Spleen (tissue), 11 donors: Measurements from ENCODE around the gene PRRT4. TPM values are rescaled to one million over a fixed set of nuclear protein-coding genes. Genes with fewer than 3 reads are reported as not detected.
A peak's percentile ranks its signal among the peaks of the same experiment; 100 is the strongest.

ENCODE experiments used
- DNase-seq: peaks from one replicate; pipeline ENCODE4 v3.0.0-alpha.2; 2020
- H3K27ac ChIP-seq, 8 donors: fragments of 200-600 bp; sonication (generic) in 7 of 8; 1 replicate in 4 of 8; 2 replicates in 4 of 8; pipeline versions ENCODE4 v1.5.0 to v1.8.0; 2016 to 2021; ENCODE audit warnings: inconsistent platforms in 4 of 8, mild to moderate bottlenecking in 4 of 8, moderate library complexity in 1 of 8
- H3K27me3 ChIP-seq, 7 donors: fragments of 200-600 bp; sonication (generic) in 6 of 7; replicated peaks in 1 of 7; 1 replicate in 4 of 7; 2 replicates in 3 of 7; pipeline versions ENCODE4 v1.5.0 to v1.8.0; 2016 to 2021; ENCODE audit warnings: inconsistent platforms in 3 of 7, mild to moderate bottlenecking in 1 of 7
- H3K36me3 ChIP-seq, 6 donors: fragments of 200-600 bp; sonication (generic) in 5 of 6; 1 replicate in 4 of 6; 2 replicates in 2 of 6; pipeline versions ENCODE4 v1.5.0 to v1.8.0; 2016 to 2021; ENCODE audit warnings: inconsistent platforms in 2 of 6
- H3K4me1 ChIP-seq, 6 donors: fragments of 200-600 bp; sonication (generic) in 5 of 6; 1 replicate in 3 of 6; 2 replicates in 3 of 6; pipeline versions ENCODE4 v1.5.0 to v1.8.0; 2016 to 2021; ENCODE audit warnings: inconsistent platforms in 3 of 6
- H3K4me3 ChIP-seq, 8 donors: fragments of 200-600 bp; sonication (generic) in 7 of 8; 1 replicate in 4 of 8; 2 replicates in 4 of 8; pipeline versions ENCODE4 v1.5.0 to v1.8.0; 2016 to 2021; ENCODE audit warnings: inconsistent platforms in 4 of 8, mild to moderate bottlenecking in 4 of 8, moderate library complexity in 2 of 8
- H3K9me3 ChIP-seq, 8 donors: fragments of 200-600 bp; sonication (generic) in 7 of 8; 1 replicate in 4 of 8; 2 replicates in 4 of 8; pipeline versions ENCODE4 v1.5.0 to v1.8.0; 2016 to 2021; ENCODE audit warnings: inconsistent platforms in 4 of 8
- POLR2A ChIP-seq, 3 donors: fragments of 450-650 bp; IDR thresholded peaks; one replicate each; pipeline ENCODE4 v1.5.1; 2017; ENCODE audit warnings: antibody characterized with exemption in 3 of 3, mild to moderate bottlenecking in 1 of 3
- POLR2AphosphoS5 ChIP-seq, 3 donors: sonication (generic); formaldehyde crosslinking; IDR thresholded peaks; one replicate each; pipeline ENCODE4 v1.5.1; 2017; ENCODE audit warnings: antibody characterized with exemption in 3 of 3
- WGBS, 5 donors: extraction: QIAGEN DNeasy Blood & Tissue Kit in 3 of 5; methylation state at CpG; one replicate each; pipeline versions ENCODE4 v1.1.5 to v1.1.7; 2013 to 2018; 5-methylcytosine and 5-hydroxymethylcytosine counted together
- intact Hi-C: fragments of 100-400 bp; cut with DNase I; formaldehyde crosslinking; loops from one replicate; pipeline ENCODE4 v1.15.0; 2023; ENCODE audit warnings: low total_unique reads
- polyA plus RNA-seq, 3 donors: library from polyadenylated mRNA; stranded (reverse); fragments of 200-250 nt; gene quantifications; one replicate each; pipeline ENCODE4 v1.2.1, GENCODE V29; 2013
- total RNA-seq, 7 donors: library from RNA; depleted of rRNA in 3 of 7; stranded (reverse); fragments of >200 nt in 3 of 7; fragmentation: NEBNext Ultra II Directional in 4 of 7; extraction: Animal tissue kit (Norgen Biotek cat#: 25700) in 4 of 7; gene quantifications; one replicate each; pipeline versions ENCODE4 v1.1.0 to v1.2.1, GENCODE V29; 2016 to 2021
- TF ChIP-seq, protein P1 (sequence below), 11 experiments: fragments of 200-600 bp in 7 of 11; fragments of 450-650 bp in 4 of 11; sonication (generic) in 4 of 11; IDR thresholded peaks in 8 of 11; conservative IDR thresholded peaks in 3 of 11; 1 replicate in 7 of 11; 2 replicates in 4 of 11; pipeline versions ENCODE4 v1.4.0 to v1.8.0; 2016 to 2021; ENCODE audit warnings: antibody characterized with exemption in 11 of 11, inconsistent platforms in 4 of 11, mild to moderate bottlenecking in 1 of 11
- donor health status: healthy with polysubstance abuse.
- donor health status: DM: no; HTN: no; CAD: no; lungs with moderate emphysema.
- donor health status: DM: no; HTN: no; CAD: no.
- donor health status: Bipolar disorder and iron deficiency.
- donor health status: healthy.
- donor health status: DM: no; HTN: no; CAD: no.
- donor health status: DM: yes; HTN: yes; CAD: no.

The PRRT4 gene
- total and polyA plus RNA-seq, 10 donors, result 0.14 to 5.4 (median 0.45) TPM; not detected in 1

DNA sequence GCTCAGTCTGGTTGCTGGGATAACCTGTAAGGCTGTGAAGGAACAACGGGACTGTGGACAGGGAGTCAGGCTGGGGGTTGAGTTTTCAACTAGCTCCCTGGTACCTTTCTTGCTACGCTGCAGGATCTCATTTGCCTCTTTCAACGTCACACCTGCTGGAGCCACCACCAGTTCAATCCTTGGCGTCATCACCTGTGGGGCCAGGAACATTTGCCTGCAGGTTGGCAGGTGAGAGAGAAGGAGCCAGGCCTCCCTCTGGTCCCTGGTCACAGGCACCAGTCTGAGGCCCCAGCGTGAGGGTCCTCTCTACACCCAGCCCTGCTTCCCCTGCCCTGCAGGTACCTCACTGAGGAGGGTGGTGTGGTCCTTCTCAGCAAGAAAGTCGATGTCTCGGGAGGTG is 38.5 kb upstream of the PRRT4 start:
- Histone ChIP-seq H3K4me1 (peaks cover 4 to 19% (median 14%) of the 10 kb centered on the region in 6 donors), H3K4me3 (no peak overlapping the region), H3K36me3 (peaks cover 2 to 88% (median 65%) of the 10 kb centered on the region in 6 donors), H3K27me3 (no peaks in the 10 kb centered on the region), H3K9me3 (no peaks in the 10 kb centered on the region), H3K27ac (no peak overlapping the region)
- intact Hi-C loops, result loop anchor here (2.0 kb wide), 1 partner anchor 25 kb away; no protein-coding TSS in a partner anchor
- no peak for DNase-seq
- no peak for TF ChIP-seq POLR2AphosphoS5 (IDR thresholded peaks at IDR 0.05)
- TF ChIP-seq, protein P1, sequence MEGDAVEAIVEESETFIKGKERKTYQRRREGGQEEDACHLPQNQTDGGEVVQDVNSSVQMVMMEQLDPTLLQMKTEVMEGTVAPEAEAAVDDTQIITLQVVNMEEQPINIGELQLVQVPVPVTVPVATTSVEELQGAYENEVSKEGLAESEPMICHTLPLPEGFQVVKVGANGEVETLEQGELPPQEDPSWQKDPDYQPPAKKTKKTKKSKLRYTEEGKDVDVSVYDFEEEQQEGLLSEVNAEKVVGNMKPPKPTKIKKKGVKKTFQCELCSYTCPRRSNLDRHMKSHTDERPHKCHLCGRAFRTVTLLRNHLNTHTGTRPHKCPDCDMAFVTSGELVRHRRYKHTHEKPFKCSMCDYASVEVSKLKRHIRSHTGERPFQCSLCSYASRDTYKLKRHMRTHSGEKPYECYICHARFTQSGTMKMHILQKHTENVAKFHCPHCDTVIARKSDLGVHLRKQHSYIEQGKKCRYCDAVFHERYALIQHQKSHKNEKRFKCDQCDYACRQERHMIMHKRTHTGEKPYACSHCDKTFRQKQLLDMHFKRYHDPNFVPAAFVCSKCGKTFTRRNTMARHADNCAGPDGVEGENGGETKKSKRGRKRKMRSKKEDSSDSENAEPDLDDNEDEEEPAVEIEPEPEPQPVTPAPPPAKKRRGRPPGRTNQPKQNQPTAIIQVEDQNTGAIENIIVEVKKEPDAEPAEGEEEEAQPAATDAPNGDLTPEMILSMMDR (IDR thresholded peaks at IDR 0.05 in 8 of 11, conservative IDR thresholded peaks at IDR 0.05 in 3 of 11), result no peak
- no peak for TF ChIP-seq POLR2A (IDR thresholded peaks at IDR 0.05)
- WGBS, 5 donors, result 88 to 100% (median 96%) methylated on average over 4 to 7 of the region's 7 CpGs

DNA sequence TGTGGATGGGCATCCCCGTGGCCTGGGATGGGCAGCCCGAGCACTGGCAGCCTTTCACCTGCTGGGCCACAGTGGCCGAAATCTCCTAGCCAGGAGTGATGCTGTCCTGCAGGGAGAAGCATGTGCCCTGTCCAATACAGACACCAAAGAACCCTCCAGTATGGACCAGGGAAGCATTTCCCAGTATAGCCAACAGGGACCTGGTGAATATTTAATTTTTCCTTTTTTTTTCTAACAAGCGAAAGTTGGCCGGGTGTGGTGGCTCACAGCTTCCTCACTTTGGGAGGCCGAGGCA is 37.3 kb upstream of the PRRT4 start:
- no peaks in the 10 kb centered on the region for H3K27me3 ChIP-seq
- H3K36me3 ChIP-seq, result peaks cover 2 to 100% (median 77%) of the 10 kb centered on the region in 6 donors
- intact Hi-C loops, result loop anchor here (2.0 kb wide), 1 partner anchor 26 kb away; no protein-coding TSS in a partner anchor
- no peak for DNase-seq
- H3K9me3 ChIP-seq, result no peaks in the 10 kb centered on the region
- peaks cover 0 to 7% (median 2%) of the 10 kb centered on the region in 6 donors for H3K4me1 ChIP-seq
- no peak overlapping the region for H3K27ac ChIP-seq
- H3K4me3 ChIP-seq, result no peak overlapping the region
- no peak for TF ChIP-seq POLR2A (IDR thresholded peaks at IDR 0.05)
- TF ChIP-seq, protein P1 (IDR thresholded peaks at IDR 0.05 in 8 of 11, conservative IDR thresholded peaks at IDR 0.05 in 3 of 11), result peak in 3 of 11 experiments; percentile 13 to 24 (median 17)
- WGBS, 5 donors, result 71 to 97% (median 72%) methylated on average over 4 to 6 of the region's 6 CpGs

- 65 to 87% (median 84%) methylated on average over 4 to 16 of the region's 16 CpGs for WGBS, 5 donors
- H3K9me3 ChIP-seq, result no peaks in the 10 kb centered on the region
- DNase-seq, result no peak
- intact Hi-C loops, result loop anchor here (2.0 kb wide), 1 partner anchor 27 kb away; no protein-coding TSS in a partner anchor
- H3K27ac ChIP-seq, result no peak overlapping the region
- no peak overlapping the region for H3K4me3 ChIP-seq
- TF ChIP-seq POLR2A (IDR thresholded peaks at IDR 0.05) (no peak), POLR2AphosphoS5 (IDR thresholded peaks at IDR 0.05) (peak in 1 of 3 donors; percentile 21)
- TF ChIP-seq, protein P1 (IDR thresholded peaks at IDR 0.05 in 8 of 11, conservative IDR thresholded peaks at IDR 0.05 in 3 of 11), result peak; percentile 59 to 91 (median 86)
- peaks cover 2 to 100% (median 81%) of the 10 kb centered on the region in 6 donors for H3K36me3 ChIP-seq
- peaks cover 0 to 2% (median 0%) of the 10 kb centered on the region in 6 donors for H3K4me1 ChIP-seq
- no peaks in the 10 kb centered on the region for H3K27me3 ChIP-seq
Measured at GRCh38 chr7:128398016-128398840, 36.7 kb upstream of the PRRT4 start.

- TF ChIP-seq POLR2AphosphoS5 (IDR thresholded peaks at IDR 0.05) (peak in 1 of 3 donors; percentile 31), POLR2A (IDR thresholded peaks at IDR 0.05) (no peak)
- DNase-seq, result no peak
- Histone ChIP-seq H3K36me3 (peaks cover 2 to 100% (median 89%) of the 10 kb centered on the region in 6 donors), H3K27ac (no peak overlapping the region), H3K27me3 (no peaks in the 10 kb centered on the region), H3K4me3 (no peak overlapping the region), H3K9me3 (no peaks in the 10 kb centered on the region), H3K4me1 (no peaks in the 10 kb centered on the region)
- intact Hi-C loops, result no loop called here
- 96 to 100% (median 97%) methylated on average over 2 to 11 of the region's 11 CpGs for WGBS, 5 donors
Measured at GRCh38 chr7:128396357-128396756, 34.9 kb upstream of the PRRT4 start.
